Psoas muscle (tissue), 8 donors: ENCODE measurements around the gene RBM19. TPM values are rescaled to one million over a fixed set of nuclear protein-coding genes. Genes with fewer than 3 reads are reported as not detected.

ENCODE experiments used
- ATAC-seq, 4 donors: fragments of 200-7000 bp; cut with Tn5 transposase; one replicate each; pipeline ENCODE4 v1.9.1; 2020; ENCODE audit warnings: moderate library complexity in 3 of 4, mild to moderate bottlenecking in 2 of 4
- DNase-seq, 2 donors: peaks; one replicate each; pipeline ENCODE4 v3.0.0-alpha.2; 2020
- H3K27ac ChIP-seq: fragments of 200-600 bp; one replicate; pipeline ENCODE4 v1.8.0; 2022
- H3K27me3 ChIP-seq, 3 donors: fragments of 200-600 bp in 1 of 3; one replicate each; pipeline versions ENCODE4 v1.6.1 to v1.8.0; 2013 to 2022; ENCODE audit warnings: low read length in 2 of 3, mild to moderate bottlenecking in 2 of 3, moderate library complexity in 1 of 3; ENCODE audit not compliant: insufficient read depth in 3 of 3
- H3K36me3 ChIP-seq, 2 donors: fragments of 200-600 bp in 1 of 2; one replicate each; pipeline versions ENCODE4 v1.6.1 to v1.8.0; 2013 to 2022; ENCODE audit warnings: low read depth in 1 of 2, mild to moderate bottlenecking in 1 of 2, moderate library complexity in 1 of 2; ENCODE audit not compliant: insufficient read depth in 1 of 2
- H3K4me1 ChIP-seq: fragments of 200-600 bp; one replicate; pipeline ENCODE4 v1.8.0; 2022
- H3K4me3 ChIP-seq: fragments of 200-600 bp; one replicate; pipeline ENCODE4 v1.8.0; 2022; ENCODE audit warnings: mild to moderate bottlenecking
- H3K9me3 ChIP-seq: fragments of 200-600 bp; one replicate; pipeline ENCODE4 v1.8.0; 2022
- WGBS, 3 donors: extraction: QIAGEN DNeasy Blood & Tissue Kit; methylation state at CpG; one replicate each; pipeline versions ENCODE4 v1.1.6 to v1.1.7; 2013; 5-methylcytosine and 5-hydroxymethylcytosine counted together
- intact Hi-C, 2 donors: fragments of 100-400 bp; cut with DNase I; formaldehyde crosslinking; loops; one replicate each; pipeline versions ENCODE4 v1.11.0 to v1.14.2; 2022
- polyA plus RNA-seq, 3 donors: library from polyadenylated mRNA; stranded (reverse); fragments of 200-250 nt; gene quantifications; one replicate each; pipeline ENCODE4 v1.2.3, GENCODE V29; 2013
- total RNA-seq, 4 donors: library from RNA; stranded (reverse); fragmentation: NEBNext Ultra II Directional in 2 of 4; extraction: Animal tissue kit (Norgen Biotek cat#: 25700) in 2 of 4; gene quantifications; one replicate each; pipeline versions ENCODE4 v1.2.1 to v1.2.4, GENCODE V29; 2021 to 2023
- TF ChIP-seq, protein P1 (sequence below): fragments of 200-600 bp; IDR thresholded peaks from one replicate; pipeline ENCODE4 v1.8.0; 2022; ENCODE audit warnings: antibody characterized with exemption
- donor health status: healthy with polysubstance abuse.
- donor health status: DM: no; HTN: no; CAD: no; lungs with moderate emphysema.
- donor health status: Bipolar disorder and iron deficiency.
- donor health status: healthy.
- donor health status: DM: yes; HTN: yes; CAD: no.
- donor health status: DM: no; HTN: no; CAD: no.
- donor health status: DM: no; HTN: no; CAD: no.
- donor health status: DM: yes; HTN: yes; CAD: no.

RBM19 gene
- total and polyA plus RNA-seq, 7 donors: 14.2 to 59.4 (median 25.7) TPM

DNA sequence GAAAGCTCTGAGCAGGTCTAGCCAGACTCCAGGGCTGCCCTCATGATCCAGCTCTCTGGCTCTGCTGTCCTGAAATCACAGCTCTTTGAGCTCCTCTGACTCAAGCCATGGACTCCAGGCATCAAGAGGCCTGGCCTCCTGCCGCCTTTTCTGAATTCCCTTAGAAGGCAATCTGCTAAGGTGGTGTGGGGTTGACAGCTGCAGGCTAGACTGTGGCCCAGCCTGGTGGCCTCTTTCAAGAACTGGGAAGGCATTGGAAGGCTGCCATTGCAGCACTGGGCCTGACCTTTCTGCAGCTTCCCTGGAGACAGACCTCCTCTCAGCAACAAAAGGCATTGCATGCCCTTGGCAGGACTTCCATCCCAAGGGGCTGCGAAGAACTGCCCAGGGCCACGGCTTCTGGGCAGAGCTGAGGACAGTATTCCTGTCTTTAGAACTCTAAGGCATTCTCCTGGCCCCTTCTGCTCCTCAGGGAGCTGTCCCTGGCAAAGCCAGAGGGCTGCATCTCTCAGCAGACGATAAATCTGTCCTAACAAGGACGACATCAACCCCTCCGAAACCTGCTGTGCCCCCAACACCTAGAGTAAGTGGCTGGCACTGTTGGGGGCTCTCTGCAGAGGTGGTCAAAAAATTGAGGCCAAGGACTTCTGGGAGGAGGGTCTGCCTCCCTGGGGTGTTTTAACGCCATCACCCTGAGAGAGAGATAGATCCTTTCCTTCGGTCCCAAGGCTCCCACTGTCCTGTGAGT, 115.6 kb downstream of the RBM19 start:
- WGBS, 3 donors: 32 to 38% (median 36%) methylated on average over 8 of the region's 8 CpGs
- H3K4me3 ChIP-seq: no peak overlapping the region
- intact Hi-C loops: no loop called here
- ATAC-seq: peak; percentile 92 to 98 (median 95)
- H3K4me1 ChIP-seq: peaks cover 19% of the 10 kb centered on the region
- H3K27ac ChIP-seq: peak overlapping the region; percentile 79
- DNase-seq: peak; percentile 58 to 85
- TF ChIP-seq, protein P1, sequence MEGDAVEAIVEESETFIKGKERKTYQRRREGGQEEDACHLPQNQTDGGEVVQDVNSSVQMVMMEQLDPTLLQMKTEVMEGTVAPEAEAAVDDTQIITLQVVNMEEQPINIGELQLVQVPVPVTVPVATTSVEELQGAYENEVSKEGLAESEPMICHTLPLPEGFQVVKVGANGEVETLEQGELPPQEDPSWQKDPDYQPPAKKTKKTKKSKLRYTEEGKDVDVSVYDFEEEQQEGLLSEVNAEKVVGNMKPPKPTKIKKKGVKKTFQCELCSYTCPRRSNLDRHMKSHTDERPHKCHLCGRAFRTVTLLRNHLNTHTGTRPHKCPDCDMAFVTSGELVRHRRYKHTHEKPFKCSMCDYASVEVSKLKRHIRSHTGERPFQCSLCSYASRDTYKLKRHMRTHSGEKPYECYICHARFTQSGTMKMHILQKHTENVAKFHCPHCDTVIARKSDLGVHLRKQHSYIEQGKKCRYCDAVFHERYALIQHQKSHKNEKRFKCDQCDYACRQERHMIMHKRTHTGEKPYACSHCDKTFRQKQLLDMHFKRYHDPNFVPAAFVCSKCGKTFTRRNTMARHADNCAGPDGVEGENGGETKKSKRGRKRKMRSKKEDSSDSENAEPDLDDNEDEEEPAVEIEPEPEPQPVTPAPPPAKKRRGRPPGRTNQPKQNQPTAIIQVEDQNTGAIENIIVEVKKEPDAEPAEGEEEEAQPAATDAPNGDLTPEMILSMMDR: no peak
- H3K27me3 ChIP-seq: no peaks in the 10 kb centered on the region
- H3K36me3 ChIP-seq: no peaks in the 10 kb centered on the region
- H3K9me3 ChIP-seq: no peaks in the 10 kb centered on the region

DNA sequence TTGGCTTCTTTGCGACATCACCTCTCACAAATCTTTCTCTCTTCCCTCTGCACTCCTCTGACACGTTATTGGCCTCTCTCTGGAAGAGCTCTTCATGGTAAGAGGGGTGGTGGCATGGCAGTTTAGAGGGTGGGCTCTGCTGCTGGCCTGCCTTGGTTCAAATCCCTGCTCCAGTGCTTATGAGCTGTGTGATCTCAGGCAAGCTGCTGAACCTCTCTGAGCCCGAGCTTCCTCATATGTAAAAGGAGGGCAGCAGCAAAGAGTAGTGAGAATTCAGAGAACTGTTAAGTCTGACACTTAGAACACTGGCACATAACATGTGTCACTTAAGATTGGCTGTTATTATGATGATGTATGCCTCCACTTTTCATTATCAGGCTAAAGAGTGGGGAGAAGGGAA, 118.3 kb downstream of the RBM19 start:
- no peaks in the 10 kb centered on the region for H3K9me3 ChIP-seq
- ATAC-seq (no peak), DNase-seq (no peak)
- H3K4me3 ChIP-seq: no peak overlapping the region
- no peak overlapping the region for H3K27ac ChIP-seq
- peaks cover 0 to 8% of the 10 kb centered on the region in 2 donors for H3K36me3 ChIP-seq
- WGBS, 3 donors: 80 to 90% (median 87%) methylated on average over 3 of the region's 3 CpGs
- TF ChIP-seq, protein P1: no peak
- peaks cover 19% of the 10 kb centered on the region for H3K4me1 ChIP-seq
- intact Hi-C loops: no loop called here
- H3K27me3 ChIP-seq: no peaks in the 10 kb centered on the region

DNA sequence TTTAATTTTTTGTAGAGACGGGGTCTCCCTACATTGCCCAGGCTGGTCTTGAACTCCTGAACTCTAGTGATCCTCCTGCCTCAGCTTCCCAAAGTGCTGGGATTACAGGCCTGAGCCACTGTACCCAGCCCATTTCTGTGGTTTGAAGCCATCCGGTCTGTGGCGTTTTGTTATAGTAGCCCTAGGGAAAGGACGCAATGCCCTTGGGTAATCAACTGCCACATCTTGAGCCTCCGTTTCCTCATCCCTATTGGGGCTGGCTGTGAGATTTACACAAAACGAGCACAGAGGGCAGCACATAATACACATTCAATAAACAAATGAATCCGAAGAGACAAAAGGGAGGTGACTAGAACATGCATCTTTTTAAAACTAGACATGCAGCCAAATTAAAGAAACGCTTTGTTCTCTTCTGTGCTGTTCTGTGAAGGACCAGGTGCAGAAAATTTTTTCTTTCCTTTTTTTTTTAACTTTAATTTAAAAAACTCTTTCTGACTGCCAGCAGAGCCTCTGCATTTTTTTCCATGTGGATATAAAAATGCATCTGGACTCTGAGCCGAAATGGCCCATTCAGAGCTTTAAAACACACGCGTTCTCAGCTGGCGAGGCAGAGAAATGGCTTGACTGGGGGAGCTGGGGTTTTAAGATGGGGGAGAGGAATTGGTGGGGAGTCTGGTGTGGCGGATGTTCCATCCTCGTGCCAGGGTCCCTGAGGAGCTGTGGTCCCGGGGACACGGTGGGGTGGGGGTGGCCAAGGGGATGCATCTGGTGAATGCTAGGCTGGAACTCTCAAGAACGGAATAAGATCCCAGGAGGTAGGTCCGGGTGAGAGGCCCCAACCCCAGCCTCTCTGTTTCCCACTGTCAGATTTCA, 119.0 kb downstream of the RBM19 start:
- Histone ChIP-seq H3K27ac (no peak overlapping the region), H3K36me3 (peaks cover 0 to 13% of the 10 kb centered on the region in 2 donors), H3K4me1 (peaks cover 19% of the 10 kb centered on the region), H3K27me3 (no peaks in the 10 kb centered on the region), H3K9me3 (no peaks in the 10 kb centered on the region), H3K4me3 (no peak overlapping the region)
- 87 to 92% (median 87%) methylated on average over 18 of the region's 18 CpGs for WGBS, 3 donors
- no peak for DNase-seq
- TF ChIP-seq, protein P1: no peak
- ATAC-seq: no peak
- intact Hi-C loops: no loop called here

DNA sequence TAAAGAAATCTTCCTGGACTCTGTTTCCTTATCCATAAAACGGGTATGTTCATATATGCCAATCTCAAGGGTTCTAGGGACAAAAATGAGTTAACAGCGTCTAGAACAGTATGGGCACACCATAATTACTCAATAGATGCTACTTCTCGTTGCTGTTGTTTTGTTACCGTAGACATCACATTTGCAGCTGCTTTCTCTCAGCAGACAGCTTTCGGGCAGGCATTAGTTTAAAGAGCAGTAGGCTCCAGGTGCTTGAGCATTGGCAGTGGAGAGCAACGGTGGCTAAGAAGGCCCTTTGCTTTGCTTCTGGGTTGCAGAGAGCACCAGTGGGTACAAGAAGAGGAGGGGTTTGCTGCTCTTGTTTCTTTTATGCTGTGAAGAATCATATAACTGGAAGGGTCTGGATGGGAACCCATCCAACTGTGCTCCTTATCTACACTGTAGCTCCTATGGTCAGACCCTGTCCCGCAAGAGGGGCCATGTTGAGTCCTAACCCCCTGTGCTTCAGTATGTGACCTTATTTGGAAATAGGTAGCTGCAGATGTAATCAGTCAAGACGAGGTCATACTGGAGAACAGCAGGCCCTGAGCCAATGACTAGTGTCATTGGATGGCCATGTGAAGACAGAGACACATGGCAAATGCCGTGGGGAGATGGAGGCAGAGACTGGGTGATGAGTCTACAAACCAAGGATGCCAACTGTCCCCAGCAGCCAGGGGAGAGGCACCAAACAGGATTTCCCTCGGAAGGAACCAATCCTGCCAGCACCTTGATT, 120.0 kb downstream of the RBM19 start:
- Histone ChIP-seq H3K27ac (no peak overlapping the region), H3K27me3 (no peaks in the 10 kb centered on the region), H3K4me3 (no peak overlapping the region), H3K36me3 (peaks cover 0 to 13% of the 10 kb centered on the region in 2 donors), H3K9me3 (no peaks in the 10 kb centered on the region), H3K4me1 (peaks cover 16% of the 10 kb centered on the region)
- TF ChIP-seq, protein P1: no peak
- no peak for ATAC-seq
- DNase-seq: no peak
- WGBS, 3 donors: 82 to 86% (median 85%) methylated on average over 10 of the region's 10 CpGs
- intact Hi-C loops: no loop called here
